Thyroid gland (tissue), 4 donors: Measurements from ENCODE around the gene NPDC1.

Experiments used
- POLR2A ChIP-seq, 2 donors: fragments of 450-650 bp; IDR thresholded peaks; one replicate each; pipeline ENCODE4 v1.6.1; 2017; ENCODE audit warnings: antibody characterized with exemption in 2 of 2, mild to moderate bottlenecking in 2 of 2, moderate library complexity in 1 of 2
- TF ChIP-seq, protein P1 (sequence below), 6 experiments: fragments of 200-600 bp in 3 of 6; fragments of 450-650 bp in 3 of 6; sonication (generic) in 3 of 6; IDR thresholded peaks; one replicate each; pipeline ENCODE4 v1.5.1; 2016 to 2019; ENCODE audit warnings: antibody characterized with exemption in 6 of 6, mild to moderate bottlenecking in 2 of 6, inconsistent platforms in 1 of 6, moderate library complexity in 1 of 6

DNA sequence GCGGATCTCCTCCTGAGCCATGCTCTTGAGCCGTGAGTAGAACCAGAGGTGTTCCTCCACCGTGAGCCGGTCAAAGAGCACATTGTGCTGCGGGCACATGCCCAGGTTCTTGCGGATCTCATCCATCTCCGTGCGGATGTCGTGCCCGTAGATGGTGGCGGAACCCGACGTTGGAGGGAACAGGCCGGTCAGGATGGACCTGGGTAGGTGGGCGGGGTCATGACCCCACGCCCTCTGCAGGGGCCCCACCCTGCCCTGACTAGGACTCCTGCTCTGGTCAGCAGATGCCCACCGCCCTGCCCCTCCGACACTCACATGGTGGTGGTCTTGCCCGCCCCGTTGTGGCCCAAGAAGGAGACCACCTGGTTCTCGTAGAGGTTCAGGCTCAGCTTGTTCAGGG lies 30.0 kb downstream of the NPDC1 start:
- TF ChIP-seq, protein P1, sequence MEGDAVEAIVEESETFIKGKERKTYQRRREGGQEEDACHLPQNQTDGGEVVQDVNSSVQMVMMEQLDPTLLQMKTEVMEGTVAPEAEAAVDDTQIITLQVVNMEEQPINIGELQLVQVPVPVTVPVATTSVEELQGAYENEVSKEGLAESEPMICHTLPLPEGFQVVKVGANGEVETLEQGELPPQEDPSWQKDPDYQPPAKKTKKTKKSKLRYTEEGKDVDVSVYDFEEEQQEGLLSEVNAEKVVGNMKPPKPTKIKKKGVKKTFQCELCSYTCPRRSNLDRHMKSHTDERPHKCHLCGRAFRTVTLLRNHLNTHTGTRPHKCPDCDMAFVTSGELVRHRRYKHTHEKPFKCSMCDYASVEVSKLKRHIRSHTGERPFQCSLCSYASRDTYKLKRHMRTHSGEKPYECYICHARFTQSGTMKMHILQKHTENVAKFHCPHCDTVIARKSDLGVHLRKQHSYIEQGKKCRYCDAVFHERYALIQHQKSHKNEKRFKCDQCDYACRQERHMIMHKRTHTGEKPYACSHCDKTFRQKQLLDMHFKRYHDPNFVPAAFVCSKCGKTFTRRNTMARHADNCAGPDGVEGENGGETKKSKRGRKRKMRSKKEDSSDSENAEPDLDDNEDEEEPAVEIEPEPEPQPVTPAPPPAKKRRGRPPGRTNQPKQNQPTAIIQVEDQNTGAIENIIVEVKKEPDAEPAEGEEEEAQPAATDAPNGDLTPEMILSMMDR (IDR thresholded peaks at IDR 0.05) = no peak
- TF ChIP-seq POLR2A (IDR thresholded peaks at IDR 0.05) = no peak
